Activated T-helper 1 cell treated with anti-CD3 and anti-CD28 coated beads, Interleukin-2, amount 50 U/mL, for 16 hours (primary cell): ENCODE measurements around the gene MTRF1.

ENCODE experiments used
- DNase-seq, 2 donors: peaks; one replicate each; pipeline ENCODE4 v3.0.0-alpha.2; 2020; ENCODE audit warnings: low read depth in 1 of 2, low spot score in 1 of 2

Gene MTRF1

GRCh38 chr13:41263261-41263971 lies at the start of gene MTRF1:
MTRF1 (minus strand) TSS chr13:41263576; CDS start chr13:41260907, 2,669 bp downstream.
- peak; percentile 53 to 61 for DNase-seq

GRCh38 chr13:41313117-41313516 lies 49.7 kb upstream of the MTRF1 start:
- DNase-seq: no peak

GRCh38 chr13:41312176-41312500 lies 48.8 kb upstream of the MTRF1 start:
- DNase-seq: no peak

- peak; percentile 20 to 37 for DNase-seq
Observed at GRCh38 chr13:41311406-41312175, 48.2 kb upstream of the MTRF1 start.

- peak; percentile 82 to 93 for DNase-seq
Observed at GRCh38 chr13:41310963-41311405, 47.6 kb upstream of the MTRF1 start, which contains the start of gene NAA16. NAA16 (plus strand) TSS chr13:41311267; CDS start chr13:41311529, 262 bp downstream.

GRCh38 chr13:41307884-41308640 lies 44.7 kb upstream of the MTRF1 start:
- DNase-seq: no peak

- no peak for DNase-seq
Observed at GRCh38 chr13:41306271-41307145, 43.1 kb upstream of the MTRF1 start.

GRCh38 chr13:41304551-41304950 lies 41.2 kb upstream of the MTRF1 start:
- DNase-seq: no peak

GRCh38 chr13:41302743-41303142 lies 39.4 kb upstream of the MTRF1 start:
- no peak for DNase-seq

- DNase-seq: no peak
Observed at GRCh38 chr13:41299316-41300094, 36.1 kb upstream of the MTRF1 start.

- no peak for DNase-seq
Observed at GRCh38 chr13:41296879-41297646, 33.7 kb upstream of the MTRF1 start.

- DNase-seq: no peak
Observed at GRCh38 chr13:41295973-41296372, 32.6 kb upstream of the MTRF1 start.

- no peak for DNase-seq
Observed at GRCh38 chr13:41294914-41295313, 31.5 kb upstream of the MTRF1 start.

GRCh38 chr13:41293272-41293671 lies 29.9 kb upstream of the MTRF1 start:
- no peak for DNase-seq

- DNase-seq: no peak
Observed at GRCh38 chr13:41291246-41291645, 27.9 kb upstream of the MTRF1 start.

GRCh38 chr13:41289463-41289881 lies 26.1 kb upstream of the MTRF1 start:
- no peak for DNase-seq

- DNase-seq: no peak
Observed at GRCh38 chr13:41286370-41286769, 23.0 kb upstream of the MTRF1 start.

- DNase-seq: no peak
Observed at GRCh38 chr13:41284512-41285288, 21.3 kb upstream of the MTRF1 start.
